HG02938 (cell line): ENCODE measurements around the gene NOL9.
"Not testable (repeated sequence)": the region's sequence is repeated elsewhere in the genome, so short reads cannot be mapped to it uniquely, and the experiment has no call there.

Experiments
- ATAC-seq: cut with Tn5 transposase; IDR thresholded peaks from one replicate; pipeline ENCODE4 v1.9.1; 2021; ENCODE audit warnings: mild to moderate bottlenecking, moderate library complexity; ENCODE audit not compliant: unreplicated experiment

The NOL9 gene

GRCh38 chr1:6574025-6574620 lies 19.8 kb upstream of the NOL9 start:
- ATAC-seq = no peak

- no peak for ATAC-seq
Observed at GRCh38 chr1:6572653-6573383, 18.5 kb upstream of the NOL9 start.

GRCh38 chr1:6570987-6571386 lies 16.7 kb upstream of the NOL9 start:
- ATAC-seq = no peak

- no peak for ATAC-seq
Observed at GRCh38 chr1:6570100-6570499, 15.8 kb upstream of the NOL9 start.

- ATAC-seq = no peak
Observed at GRCh38 chr1:6569033-6569432, 14.7 kb upstream of the NOL9 start.

GRCh38 chr1:6560267-6560666 lies 6.0 kb upstream of the NOL9 start:
- ATAC-seq = no peak

GRCh38 chr1:6559161-6559560 lies 4.8 kb upstream of the NOL9 start:
- not testable (repeated sequence) for ATAC-seq

- no peak for ATAC-seq
Observed at GRCh38 chr1:6557597-6557996, 3.3 kb upstream of the NOL9 start.

- no peak for ATAC-seq
Observed at GRCh38 chr1:6554907-6555778, 830 bp upstream of the NOL9 start, which contains the start of gene TAS1R1. Gene TAS1R1, plus strand, starts transcription at chr1:6555307. Its CDS starts 67 bp downstream, at chr1:6555374.

- ATAC-seq = no peak
Observed at GRCh38 chr1:6547301-6547700, 7.0 kb downstream of the NOL9 start.

GRCh38 chr1:6546326-6546725 lies 8.0 kb downstream of the NOL9 start:
- no peak for ATAC-seq

- ATAC-seq = no peak
Observed at GRCh38 chr1:6545276-6546112, 8.8 kb downstream of the NOL9 start.

- no peak for ATAC-seq
Observed at GRCh38 chr1:6544831-6545230, 9.5 kb downstream of the NOL9 start.

- ATAC-seq = no peak
Observed at GRCh38 chr1:6538956-6539355, 15.4 kb downstream of the NOL9 start.

- ATAC-seq = no peak
Observed at GRCh38 chr1:6536291-6536690, 18.0 kb downstream of the NOL9 start.

- ATAC-seq = no peak
Observed at GRCh38 chr1:6535214-6535613, 19.1 kb downstream of the NOL9 start.

- no peak for ATAC-seq
Observed at GRCh38 chr1:6534248-6534822, 20.0 kb downstream of the NOL9 start.

- ATAC-seq = no peak
Observed at GRCh38 chr1:6531996-6532395, 22.3 kb downstream of the NOL9 start.

- no peak for ATAC-seq
Observed at GRCh38 chr1:6530504-6531160, 23.7 kb downstream of the NOL9 start.

GRCh38 chr1:6528492-6528891 lies 25.8 kb downstream of the NOL9 start:
- ATAC-seq = no peak
